ENCODE results near the gene KIF5B.

DNA sequence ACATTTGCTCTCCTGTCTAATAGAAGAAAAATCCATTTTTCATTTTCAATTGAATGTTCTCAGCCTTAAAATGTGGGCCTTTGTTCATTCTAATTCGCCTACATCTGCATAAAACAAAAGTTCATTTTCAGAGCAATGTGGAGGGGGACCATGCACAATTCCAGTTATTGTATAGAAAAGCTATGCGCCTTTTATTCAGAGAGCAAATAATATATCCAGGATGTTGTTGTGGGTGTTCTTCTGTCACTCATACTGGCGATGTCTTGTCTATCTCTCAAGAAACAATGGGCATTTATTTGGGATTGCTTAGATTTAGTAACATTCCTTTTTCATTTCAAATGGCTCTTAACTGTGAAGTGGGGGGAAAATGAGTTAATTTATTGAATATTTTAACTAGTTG is 56.4 kb downstream of the KIF5B start:
- TF ChIP-seq CTCF (IDR thresholded peaks at IDR 0.05) (no peak), POLR2A (IDR thresholded peaks at IDR 0.05; ENCODE audit: low read depth) (no peak)

All from esophagus muscularis mucosa (tissue), 3 donors.